ENCODE data around the gene FSTL4.

The FSTL4 gene

DNA sequence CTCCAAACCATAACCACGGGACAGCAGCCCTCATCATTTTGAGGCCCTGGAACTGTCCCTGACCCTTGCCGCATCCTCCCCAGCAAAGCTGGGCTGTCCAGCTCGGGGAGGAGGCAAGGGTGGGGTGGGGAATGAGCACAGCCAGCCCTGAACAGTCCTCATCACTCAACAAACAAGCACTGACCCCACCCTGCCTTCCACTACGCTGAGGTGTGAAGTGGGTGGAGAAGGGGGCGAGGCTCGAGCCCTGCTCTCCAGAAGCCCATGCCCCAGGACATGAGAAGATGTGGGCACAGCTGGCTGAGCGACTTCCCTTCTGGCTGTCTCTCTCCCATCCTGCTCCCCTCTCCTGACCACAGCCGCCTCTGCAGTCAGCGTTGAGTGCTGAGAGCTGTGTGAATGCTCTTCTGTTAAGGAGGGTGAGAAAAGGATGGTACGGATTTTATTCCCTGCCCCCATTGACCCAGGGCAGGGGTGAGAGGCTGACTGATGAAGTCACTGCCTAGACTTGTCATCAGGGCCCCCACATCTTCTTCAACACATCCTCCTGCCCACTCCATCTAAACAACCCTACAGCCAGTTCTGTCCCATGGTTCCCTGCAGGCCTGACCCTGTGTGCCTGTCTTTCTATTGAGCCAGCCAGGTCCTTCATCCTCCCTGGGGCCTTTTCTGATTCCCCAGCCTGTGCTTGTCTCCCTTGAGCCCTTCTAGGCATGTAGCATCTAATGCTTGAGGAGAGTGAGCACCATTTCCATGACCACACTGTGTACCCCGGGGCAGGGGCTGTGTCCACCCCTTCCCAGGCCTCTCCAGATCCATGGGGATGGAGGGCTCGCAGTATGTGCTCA, 276.0 kb downstream of the FSTL4 start:
- no peak for DNase-seq

DNA sequence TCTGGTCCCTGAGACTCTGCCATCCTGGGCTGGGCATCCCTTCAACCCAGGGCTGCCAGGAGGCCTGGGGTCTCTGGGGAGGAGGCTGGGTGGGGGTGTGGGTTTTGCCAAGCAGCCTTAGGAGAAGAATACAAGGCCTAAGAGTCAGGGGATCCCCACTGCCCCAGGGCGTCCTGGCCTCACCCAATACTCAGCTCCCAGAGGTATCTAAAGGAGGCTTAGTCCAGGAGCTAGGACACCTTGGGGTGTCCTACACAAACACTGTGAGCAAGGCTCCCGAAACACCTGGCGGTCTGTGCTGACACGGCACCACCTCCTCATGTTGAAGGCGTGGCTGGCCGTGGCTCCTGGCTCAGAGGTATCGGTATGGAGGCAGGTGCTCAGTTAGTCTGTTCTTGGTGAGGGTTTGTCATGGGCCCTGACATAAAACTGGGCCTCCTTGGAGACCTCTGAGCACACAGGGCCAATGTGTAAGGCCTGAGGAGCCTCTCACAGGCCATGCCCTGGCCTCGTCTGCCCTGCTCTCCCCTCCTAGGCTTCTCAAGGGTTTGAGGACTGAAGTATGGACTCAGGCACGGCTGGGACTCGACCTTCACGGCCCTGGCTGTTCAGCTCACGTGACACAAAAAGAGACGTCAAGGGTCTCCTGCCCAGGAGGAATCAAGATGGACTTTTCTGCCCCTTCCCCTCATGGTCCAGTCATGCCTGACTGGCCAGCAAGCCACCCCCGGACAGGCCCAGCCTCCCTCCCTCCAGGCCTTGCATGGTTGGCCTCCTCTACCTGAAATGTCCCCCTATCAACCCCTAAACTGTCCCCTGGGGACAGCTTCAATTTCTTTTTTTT, 277.3 kb downstream of the FSTL4 start:
- DNase-seq, result no peak

DNA sequence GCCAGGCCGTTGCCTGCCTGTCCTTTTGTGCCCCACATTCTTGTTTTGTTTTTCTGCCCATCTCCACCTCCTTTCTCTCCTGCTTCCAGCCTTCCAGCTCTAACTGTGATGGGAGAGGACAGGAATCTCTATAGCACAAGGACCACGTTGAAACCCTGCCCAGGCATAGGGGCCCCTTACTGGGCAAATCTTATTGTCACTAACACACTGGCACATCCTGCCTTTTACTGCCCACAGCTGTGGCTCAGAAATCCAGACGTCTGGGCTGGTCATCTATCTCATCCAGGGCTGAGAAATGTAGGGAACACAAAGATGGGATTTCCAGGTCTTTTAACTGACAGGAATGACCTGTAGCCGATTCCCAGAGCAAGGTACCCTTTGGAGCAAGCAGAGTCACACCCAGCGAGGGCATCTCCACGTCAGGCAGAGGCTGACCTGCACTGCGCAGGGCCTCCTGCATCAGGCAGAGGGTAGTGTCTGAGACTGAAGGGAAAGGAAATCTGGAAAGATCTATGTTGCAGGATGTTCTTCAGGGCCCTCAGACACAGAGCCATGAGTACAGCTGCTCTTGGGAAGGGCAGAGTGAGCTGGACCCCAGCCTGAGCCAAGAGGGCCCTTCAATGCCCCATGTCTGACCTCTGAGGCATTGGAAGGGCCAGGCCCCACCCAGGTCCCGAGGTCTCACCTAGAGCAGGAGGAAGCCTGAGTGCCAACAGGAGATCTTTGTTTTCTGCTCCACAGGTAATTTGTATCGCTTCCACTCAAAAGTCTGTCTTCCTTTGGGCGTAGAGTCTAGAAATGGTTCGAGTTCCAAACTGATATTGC, 278.8 kb downstream of the FSTL4 start:
- no peak for DNase-seq

DNA sequence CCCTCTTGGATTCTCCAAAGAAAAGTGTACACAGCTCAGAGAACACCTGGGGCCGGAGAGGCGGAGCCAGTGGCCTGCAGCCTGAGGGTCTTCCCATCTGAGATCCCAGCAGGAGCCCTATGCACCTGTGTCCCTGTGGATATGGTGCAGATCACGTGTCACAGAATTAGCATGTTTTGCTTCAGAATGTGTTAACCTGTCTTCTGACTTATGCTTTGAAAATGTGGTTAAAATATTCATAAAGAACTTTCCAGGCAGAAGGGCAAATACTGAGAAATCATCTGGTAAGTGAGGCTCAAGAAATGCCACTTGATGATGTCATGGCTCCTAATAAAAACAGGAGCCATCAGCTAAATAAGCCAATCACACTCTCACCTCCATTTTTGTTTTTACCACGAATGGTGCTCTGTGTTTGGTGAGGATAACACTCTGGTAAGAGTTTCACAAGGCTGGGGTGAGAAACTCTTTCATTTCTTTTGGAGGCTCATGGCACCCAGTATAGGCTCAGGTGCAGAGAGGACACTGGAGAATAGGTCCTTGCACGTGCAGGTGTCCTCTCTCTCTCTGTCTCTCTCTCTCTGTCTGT, 279.8 kb downstream of the FSTL4 start:
- DNase-seq, result no peak

DNA sequence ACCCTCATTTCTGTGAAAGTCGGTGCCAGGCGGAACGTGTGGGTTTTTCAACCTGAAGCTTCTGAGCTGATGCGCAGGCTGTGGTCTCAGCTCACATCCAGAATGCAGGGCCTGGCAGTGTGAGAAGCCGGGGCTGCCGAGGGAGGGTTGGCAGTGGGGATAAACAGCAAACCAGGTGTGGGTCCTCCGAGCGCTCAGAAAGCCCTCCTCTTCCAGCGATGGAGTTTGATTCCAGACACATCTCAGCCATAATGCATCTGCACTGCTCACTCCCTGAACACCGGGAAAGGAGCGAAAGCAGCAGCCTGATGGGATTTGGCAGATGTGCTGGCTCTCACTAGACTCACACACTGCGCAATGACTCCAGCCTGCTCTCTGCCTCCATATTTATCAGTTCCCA, 280.4 kb downstream of the FSTL4 start:
- DNase-seq, result no peak

DNA sequence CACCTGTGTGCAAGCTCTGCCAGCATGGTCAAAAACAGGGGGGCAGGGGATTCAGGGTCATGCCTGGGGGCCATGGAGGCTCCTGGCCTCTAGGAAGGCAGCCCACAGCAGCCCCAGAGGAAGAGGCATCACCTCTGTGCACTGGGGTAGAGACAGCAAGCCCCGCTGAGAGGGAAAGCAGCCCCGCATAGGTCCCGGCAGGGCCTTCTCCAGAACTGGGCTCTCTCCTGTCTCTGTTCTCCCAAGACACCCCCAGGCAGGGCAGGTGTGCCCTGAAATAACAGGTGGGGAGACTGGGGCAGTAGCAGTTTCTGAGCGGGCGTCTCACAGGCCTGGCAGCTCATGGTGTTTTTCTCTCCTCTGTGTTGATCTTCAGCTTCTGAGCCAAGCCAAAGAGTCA, 281.4 kb downstream of the FSTL4 start:
- DNase-seq, result no peak

DNA sequence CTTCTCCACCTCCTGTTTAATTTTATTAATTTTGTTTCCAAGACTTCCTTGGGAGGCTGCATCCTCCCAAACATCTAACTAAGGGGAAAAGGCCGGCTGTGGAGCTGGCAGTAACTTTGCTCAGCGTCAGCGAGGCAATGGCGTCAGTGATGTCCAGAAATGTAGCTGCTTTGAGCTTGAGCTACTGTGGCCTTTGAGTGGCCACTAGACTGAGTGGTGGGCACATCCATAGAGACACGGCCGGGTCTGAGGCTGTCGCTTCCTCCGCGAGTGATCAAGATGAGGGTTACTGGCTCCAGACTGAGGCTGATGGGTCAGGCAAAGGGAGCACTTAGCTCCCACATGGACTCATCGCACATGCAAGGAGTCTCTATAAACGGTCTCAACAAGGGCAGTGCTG, 283.5 kb downstream of the FSTL4 start:
- DNase-seq, result no peak

DNA sequence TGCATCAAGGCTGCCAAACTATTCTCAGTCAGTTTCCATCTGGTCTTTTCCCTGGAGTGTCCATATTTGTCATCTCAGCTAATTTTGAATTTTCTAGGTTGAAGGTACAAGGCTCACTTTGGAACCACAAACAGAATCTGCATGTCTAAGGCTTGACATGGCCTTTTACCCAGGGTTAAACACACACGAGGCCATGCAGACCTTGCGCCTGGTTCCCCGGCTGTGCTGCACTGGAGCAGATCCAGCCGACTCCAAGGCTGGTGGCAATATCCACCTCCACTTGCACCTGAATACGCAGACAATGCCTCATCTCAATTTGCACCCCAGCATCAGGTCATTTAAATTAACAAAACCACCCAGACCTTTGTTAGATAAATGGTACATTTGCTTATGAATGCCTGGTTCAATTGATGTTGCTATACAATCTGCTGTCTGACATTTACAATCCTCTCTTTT, 284.4 kb downstream of the FSTL4 start:
- DNase-seq, result no peak

DNA sequence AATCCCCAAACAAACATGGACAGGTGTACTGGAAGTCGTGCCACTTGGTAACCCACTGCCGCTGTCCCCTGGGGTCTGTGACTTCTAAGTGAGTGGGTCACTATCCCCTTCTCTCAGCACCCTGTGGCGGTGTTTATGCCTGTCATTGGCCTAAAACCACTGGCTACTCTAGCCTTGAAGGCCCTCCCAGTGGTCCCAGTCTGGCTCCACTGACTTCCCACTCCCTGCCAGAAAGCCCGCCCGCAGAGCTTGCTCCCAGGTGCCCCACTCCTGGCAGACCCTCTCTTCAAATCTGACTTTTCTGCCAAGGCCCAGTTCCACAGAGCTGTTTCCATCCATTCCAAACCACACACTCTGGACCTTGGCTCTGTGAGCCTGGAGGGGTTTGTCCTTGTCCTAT, 286.0 kb downstream of the FSTL4 start:
- no peak for DNase-seq

DNA sequence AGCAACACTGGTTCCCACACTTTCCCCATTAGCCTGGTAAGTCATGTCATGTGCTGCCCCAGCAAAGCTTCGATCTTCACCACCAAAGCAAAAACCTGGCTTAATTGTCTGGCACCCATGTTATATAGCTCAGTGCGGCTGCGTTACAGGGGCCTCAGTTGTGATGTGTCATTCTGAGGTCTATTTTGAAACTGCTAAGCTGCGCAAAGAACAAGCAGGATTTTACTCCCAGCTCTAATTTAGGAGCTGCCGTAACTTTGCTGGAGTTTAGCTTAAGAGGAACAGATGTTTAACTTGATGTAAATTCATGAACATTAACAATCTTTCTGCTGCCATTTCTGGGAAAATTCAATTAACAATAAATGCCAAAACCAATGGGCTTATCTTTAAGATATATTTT, 286.5 kb downstream of the FSTL4 start:
- DNase-seq, result no peak

DNA sequence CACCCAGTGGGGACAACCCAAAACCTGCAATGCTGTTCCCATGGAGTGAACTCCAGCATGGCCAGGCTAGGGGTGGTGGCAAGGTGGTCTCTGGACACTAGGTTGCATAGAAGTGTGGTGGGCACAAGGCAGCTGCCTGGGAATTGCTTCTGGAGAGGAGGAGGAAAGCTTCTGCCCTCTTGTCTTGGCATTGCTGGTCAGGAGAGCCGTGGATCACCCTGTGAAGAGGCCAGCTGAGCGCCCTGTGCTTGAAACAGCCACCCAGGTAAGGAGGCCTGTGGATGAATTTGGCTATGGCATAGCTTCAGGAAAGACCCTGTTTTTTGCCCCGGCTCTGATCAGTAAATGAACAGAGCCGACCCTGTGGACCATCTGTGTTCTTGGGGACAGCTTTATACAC, 287.4 kb downstream of the FSTL4 start:
- no peak for DNase-seq

DNA sequence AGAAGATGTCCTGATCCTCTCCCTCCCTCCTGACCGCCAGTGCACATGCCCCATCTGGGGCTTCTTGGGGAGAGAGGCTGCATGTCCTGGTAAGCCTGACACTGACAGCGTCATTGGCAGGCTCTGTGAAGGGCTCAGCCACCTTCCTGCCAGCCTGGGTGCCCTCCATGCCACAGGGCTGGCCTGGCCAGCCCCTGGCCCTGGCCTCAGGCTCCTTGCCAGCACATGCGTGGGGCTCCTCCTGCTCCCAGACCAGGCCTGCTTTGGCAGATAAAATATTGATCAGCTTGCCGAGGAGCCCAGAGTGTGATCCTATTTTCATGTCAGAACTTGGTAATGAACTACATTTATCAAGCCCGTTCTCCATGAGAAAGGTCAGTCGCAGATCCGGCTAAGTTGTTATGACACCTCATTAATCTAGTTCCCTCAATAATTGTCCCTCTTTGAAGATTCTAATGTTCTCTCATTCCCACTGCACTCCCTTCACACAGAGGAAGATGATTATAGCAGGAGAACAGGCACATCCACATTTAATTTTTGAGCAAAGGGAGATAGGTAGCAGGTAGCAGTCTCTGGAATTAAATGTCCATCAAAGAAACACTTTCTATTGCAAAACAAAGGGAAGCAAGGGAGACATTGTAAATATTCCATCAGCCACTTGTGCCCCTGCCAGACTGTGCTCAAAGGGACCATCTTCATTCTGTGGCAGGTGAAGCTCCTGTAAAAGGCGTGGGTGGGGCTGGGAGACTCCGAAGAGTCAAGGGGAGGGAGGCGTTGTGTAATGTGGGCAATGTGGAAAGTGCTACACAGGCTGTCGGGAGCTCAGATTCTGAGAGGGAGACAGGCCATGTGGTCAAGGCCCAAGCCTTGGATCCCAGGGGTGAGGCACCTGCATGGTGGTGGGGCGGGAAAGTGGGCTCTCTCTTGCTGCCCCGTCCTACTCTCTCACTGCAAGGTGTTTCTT, 288.6 kb downstream of the FSTL4 start:
- no peak for DNase-seq

DNA sequence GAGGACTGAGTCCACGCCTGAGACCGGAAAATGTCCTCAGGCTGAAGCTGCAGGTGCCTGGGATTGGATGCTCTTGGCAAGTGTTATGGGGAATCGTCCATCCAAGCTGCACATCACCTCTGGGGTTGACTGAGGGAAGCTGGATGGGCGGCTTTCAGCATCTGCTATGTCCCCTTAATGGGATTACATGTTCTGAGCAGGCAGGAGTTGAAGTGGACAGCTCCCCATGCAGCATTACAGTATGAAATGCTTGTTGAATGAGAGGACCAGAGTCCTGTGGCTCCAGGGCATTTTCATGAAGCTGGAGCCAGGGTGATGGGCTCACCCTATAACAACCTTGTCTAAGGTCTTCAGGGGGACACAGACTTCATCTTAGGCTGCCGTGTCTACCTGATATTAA, 289.6 kb downstream of the FSTL4 start:
- no peak for DNase-seq

DNA sequence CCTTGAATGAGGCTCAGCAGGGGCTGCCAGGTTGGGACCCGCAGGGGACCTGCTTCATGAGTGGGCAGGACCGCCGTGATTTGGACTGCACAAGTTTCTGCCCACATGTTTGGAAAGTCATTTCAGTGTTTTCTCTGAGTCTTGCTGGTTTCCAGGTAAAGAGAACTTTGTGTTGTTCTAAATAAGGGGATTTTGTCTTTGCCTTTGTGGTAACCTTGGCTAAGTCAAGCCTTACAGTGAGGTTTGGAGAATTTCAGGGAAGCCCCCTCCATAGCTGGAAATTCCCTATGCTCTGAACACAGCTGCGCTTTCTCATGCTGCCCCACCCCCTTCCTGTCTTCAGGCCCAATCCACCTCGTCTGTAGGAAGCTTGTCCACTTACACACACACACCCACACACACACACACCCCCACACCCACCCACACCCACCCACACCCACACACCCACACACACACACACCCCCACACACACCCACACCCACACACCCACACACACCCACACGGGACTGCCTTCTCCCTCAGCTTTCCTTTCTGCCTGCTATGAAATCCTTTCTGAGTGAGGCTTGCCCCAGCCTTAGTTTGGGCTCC, 290.4 kb downstream of the FSTL4 start:
- no peak for DNase-seq

DNA sequence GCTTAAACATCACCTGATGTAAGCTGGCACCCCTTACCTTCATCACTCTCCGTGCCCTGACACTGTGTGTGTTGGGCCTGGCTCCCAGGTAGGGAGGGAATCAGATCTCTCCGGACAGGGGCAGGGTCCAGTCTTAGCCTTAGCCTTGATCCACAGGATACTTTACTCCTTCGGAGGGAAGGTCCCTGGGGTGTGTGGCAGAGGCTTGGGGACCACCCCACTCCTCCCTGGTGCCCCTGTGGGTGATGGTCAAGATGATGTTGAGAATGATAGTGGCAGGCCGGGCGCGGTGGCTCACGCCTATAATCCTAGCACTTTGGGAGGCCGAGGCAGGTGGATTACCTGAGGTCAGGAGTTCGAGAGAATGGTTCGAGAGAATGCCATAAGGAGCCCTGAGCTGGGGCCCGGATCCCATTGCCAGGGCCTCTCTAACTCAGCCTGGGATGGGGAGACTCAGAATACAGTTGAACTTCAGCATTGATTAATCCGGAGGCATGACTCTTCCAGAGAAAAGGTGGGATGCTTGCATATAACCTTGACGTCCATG, 291.0 kb downstream of the FSTL4 start:
- DNase-seq, result no peak

DNA sequence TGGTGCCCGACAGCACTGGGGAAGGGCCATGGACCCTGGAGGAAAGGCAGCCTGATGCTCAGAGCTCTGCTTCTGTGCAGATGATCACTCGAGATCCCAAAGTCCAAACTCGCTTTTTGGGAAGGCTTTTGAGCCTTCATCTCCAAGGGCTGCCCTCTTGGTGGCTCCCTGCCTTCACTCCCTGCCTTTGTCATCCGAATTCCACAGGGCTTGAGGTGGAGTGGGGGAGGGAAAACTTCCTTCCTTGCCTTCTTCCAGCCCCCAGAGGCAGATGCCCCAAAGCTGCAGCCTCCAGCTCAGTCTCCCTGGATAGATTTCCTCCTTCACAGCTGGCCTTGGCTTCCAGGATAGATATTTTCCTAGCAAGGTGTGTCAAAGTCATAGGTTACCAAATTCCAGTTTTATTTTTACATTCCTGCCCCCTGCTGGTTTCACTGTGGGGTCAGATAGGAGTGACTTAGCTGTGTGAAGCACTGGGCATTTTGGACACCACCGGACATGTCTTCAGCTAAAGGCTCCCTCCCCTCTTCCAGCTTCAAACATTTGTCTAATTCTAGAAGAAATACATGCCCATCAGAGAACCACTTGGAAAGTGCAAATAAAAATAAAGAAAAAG, 292.3 kb downstream of the FSTL4 start:
- no peak for DNase-seq

DNA sequence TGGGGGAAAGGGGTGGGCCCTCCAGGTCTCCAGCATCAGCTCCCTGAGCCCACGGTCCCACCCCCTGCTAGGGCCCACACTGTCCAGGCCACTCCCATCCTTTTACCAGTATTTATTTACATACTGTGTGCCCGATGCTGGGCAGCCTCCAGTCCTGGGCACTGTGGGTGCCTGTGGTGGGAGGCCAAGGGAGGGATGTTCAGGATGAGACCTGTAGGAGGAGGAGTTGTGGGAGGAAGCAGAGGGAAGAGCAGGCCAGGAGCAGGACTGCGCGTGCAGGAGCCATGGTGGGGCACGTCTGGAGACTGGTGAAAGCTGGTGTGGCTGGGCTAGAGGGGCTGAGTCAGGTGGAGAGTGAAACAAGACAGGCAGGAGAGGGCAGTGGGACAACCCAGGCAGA, 293.1 kb downstream of the FSTL4 start:
- DNase-seq, result no peak

DNA sequence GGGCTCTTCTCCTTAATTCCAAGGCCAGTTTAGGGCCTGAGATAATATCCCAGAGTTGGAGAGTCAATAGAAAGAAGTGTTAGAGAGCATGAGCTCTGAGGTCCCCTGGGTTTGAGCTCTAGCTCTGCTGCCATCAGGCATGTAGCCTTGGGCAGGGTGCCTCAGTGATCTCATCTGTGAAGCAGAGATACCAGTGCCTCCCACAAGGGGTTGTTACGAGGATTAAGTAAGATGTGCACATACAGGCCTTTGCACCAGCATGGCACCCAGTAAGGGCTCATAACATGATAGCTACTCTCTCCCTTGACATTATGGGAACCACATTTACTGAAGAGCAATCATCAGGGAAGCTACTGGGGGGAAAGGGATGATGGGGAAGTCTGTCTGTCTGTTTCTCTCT, 294.8 kb downstream of the FSTL4 start:
- no peak for DNase-seq

DNA sequence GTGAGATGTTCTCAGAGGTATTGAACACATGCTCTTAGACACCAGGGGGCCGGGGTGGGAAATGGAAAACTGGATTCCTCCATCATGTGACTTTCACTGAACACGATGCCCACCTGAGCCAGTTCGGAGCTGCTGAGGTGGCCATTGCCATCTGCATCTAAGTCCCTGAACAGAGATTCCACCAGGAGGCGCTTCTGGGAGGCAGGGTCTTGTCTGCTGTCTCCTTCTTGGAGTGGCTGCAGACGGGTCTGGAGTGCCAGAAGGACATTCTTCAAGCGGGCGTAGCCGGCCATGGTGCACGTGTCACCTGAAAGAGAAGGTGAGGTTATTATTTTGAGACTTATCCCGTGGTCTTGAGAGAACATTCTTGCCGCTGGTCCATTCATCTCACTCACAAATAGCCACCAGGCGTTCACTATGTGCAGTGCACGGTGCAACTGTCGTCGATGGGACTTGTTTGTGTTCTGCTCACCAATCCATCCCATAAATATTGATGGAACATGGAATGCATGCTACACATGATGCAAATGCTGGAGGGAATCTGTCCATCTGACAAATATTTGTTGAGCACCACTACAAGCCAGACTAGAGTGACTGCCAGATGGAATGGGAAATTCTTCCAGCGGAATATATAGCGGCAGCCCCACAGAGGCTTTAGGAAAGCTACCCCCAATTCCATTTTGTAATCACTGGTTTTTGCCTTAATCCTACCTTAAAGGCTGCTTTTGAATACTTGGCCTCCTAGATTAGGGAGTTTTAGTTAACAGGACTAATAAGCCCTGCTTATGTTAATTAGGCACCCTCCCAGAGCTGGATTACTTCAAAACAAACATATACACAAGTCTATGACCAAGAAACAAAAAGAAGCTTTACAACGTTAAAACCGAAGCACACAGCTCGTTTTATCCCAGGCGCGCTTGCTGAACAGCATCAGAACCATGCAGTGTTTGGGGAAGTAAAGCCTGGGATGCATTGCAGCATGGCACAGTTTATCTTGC, 295.7 kb downstream of the FSTL4 start:
- no peak for DNase-seq
